RWPE2 (cell line): ENCODE results near the gene SERP2.

Experiments
- ATAC-seq: fragments of 200-7000 bp; cut with Tn5 transposase; 3 replicates; pipeline ENCODE4 v1.9.1; 2021; ENCODE audit warnings: low read depth
- DNase-seq: peaks from one replicate; pipeline ENCODE4 v3.0.0-alpha.2; 2020; ENCODE audit warnings: low spot score
- H3K27ac ChIP-seq: fragments of 450-650 bp; 2 replicates; pipeline ENCODE4 v1.5.1; 2017; ENCODE audit warnings: mild to moderate bottlenecking; ENCODE audit not compliant: poor library complexity, severe bottlenecking
- H3K27me3 ChIP-seq: fragments of 250-450 bp; sonication (Bioruptor Pico); 2 replicates; pipeline ENCODE4 v1.5.1; 2021; ENCODE audit warnings: mild to moderate bottlenecking, moderate library complexity; ENCODE audit not compliant: insufficient read depth, poor library complexity, severe bottlenecking
- H3K36me3 ChIP-seq: fragments of 250-450 bp; sonication (Bioruptor Pico); 2 replicates; pipeline ENCODE4 v1.5.1; 2020; ENCODE audit warnings: low read depth, mild to moderate bottlenecking, moderate library complexity
- H3K4me1 ChIP-seq: fragments of 250-450 bp; sonication (Bioruptor Pico); 2 replicates; pipeline ENCODE4 v1.5.1; 2021; ENCODE audit warnings: mild to moderate bottlenecking, moderate library complexity; ENCODE audit not compliant: insufficient read depth, poor library complexity, severe bottlenecking
- H3K4me3 ChIP-seq: fragments of 250-450 bp; sonication (Bioruptor Pico); 2 replicates; pipeline ENCODE4 v1.5.1; 2021; ENCODE audit warnings: mild to moderate bottlenecking, moderate library complexity; ENCODE audit not compliant: severe bottlenecking
- H3K9me3 ChIP-seq: fragments of 250-450 bp; sonication (Bioruptor Pico); 2 replicates; pipeline ENCODE4 v1.5.1; 2021; ENCODE audit warnings: mild to moderate bottlenecking, moderate library complexity; ENCODE audit not compliant: severe bottlenecking
- CTCF ChIP-seq: fragments of 450-650 bp; IDR thresholded peaks from one replicate; pipeline ENCODE4 v1.5.1; 2017; ENCODE audit warnings: mild to moderate bottlenecking, moderate library complexity; ENCODE audit not compliant: poor library complexity, severe bottlenecking

The SERP2 gene

GRCh38 chr13:44425815-44426078, 52.1 kb downstream of the SERP2 start:
- DNase-seq = no peak
- ATAC-seq = no peak
- TF ChIP-seq CTCF = no peak
- Histone ChIP-seq H3K4me3 (no peak overlapping the region), H3K27me3 (no peaks in the 10 kb centered on the region), H3K9me3 (no peaks in the 10 kb centered on the region), H3K36me3 (no peaks in the 10 kb centered on the region), H3K4me1 (no peaks in the 10 kb centered on the region), H3K27ac (no peak overlapping the region)

- Histone ChIP-seq H3K4me3 (no peak overlapping the region), H3K27ac (no peak overlapping the region), H3K9me3 (no peaks in the 10 kb centered on the region), H3K27me3 (no peaks in the 10 kb centered on the region), H3K36me3 (no peaks in the 10 kb centered on the region), H3K4me1 (no peaks in the 10 kb centered on the region)
- no peak for TF ChIP-seq CTCF
- no peak for DNase-seq
- ATAC-seq = no peak
Observed at GRCh38 chr13:44426461-44426860, 52.8 kb downstream of the SERP2 start.

GRCh38 chr13:44429311-44429710, 55.7 kb downstream of the SERP2 start:
- peaks cover 17% of the 10 kb centered on the region for H3K36me3 ChIP-seq
- H3K4me3 ChIP-seq = no peak overlapping the region
- H3K27ac ChIP-seq = no peak overlapping the region
- no peaks in the 10 kb centered on the region for H3K9me3 ChIP-seq
- H3K4me1 ChIP-seq = peaks cover 15% of the 10 kb centered on the region
- H3K27me3 ChIP-seq = no peaks in the 10 kb centered on the region
- no peak for DNase-seq
- TF ChIP-seq CTCF = no peak
- ATAC-seq = no peak

GRCh38 chr13:44431150-44431549, 57.5 kb downstream of the SERP2 start:
- Histone ChIP-seq H3K9me3 (no peaks in the 10 kb centered on the region), H3K36me3 (peaks cover 35% of the 10 kb centered on the region), H3K4me1 (peaks cover 15% of the 10 kb centered on the region), H3K4me3 (no peak overlapping the region), H3K27ac (peak overlapping the region; percentile 89), H3K27me3 (no peaks in the 10 kb centered on the region)
- ATAC-seq (no peak), DNase-seq (no peak)
- TF ChIP-seq CTCF = no peak

GRCh38 chr13:44432650-44433049, 59.0 kb downstream of the SERP2 start:
- peaks cover 39% of the 10 kb centered on the region for H3K36me3 ChIP-seq
- H3K4me1 ChIP-seq = peaks cover 20% of the 10 kb centered on the region
- H3K27me3 ChIP-seq = no peaks in the 10 kb centered on the region
- peak overlapping the region; percentile 89 for H3K27ac ChIP-seq
- no peak overlapping the region for H3K4me3 ChIP-seq
- DNase-seq = no peak
- ATAC-seq = no peak
- no peak for TF ChIP-seq CTCF
- no peaks in the 10 kb centered on the region for H3K9me3 ChIP-seq
